ENCODE data around the gene SLBP.

Gene SLBP

DNA sequence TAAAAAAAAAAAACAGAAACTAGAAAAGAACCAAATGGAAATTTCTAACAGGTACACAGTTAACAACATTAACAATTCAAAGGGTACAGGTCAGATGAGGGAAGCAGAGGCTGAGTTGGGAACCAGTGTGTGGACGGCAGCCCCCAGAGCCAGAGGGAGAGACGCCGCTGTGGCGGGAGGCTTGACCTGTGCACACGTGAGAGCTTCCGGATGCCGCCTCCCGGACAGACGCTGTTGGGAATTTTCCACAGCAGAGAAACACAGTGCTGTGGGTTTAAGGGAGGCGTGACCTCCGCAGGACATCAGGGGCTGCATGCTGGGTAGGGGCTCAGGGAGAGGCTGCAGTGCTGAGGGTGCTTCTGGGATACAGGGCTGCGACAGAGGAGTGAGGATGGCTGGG is 31.4 kb upstream of the SLBP start:
- TF ChIP-seq FOXP2 (optimal IDR thresholded peaks at IDR 0.05; ENCODE audit: borderline replicate concordance, extremely low read depth, extremely low read length, insufficient read depth) (no peak), POLR2AphosphoS5 (IDR thresholded peaks at IDR 0.05; ENCODE audit: low read depth, low read length) (no peak), SIN3A (IDR thresholded peaks at IDR 0.05; ENCODE audit: borderline replicate concordance, insufficient read depth, low read length) (no peak), TAF1 (IDR thresholded peaks at IDR 0.05; ENCODE audit: borderline replicate concordance, insufficient read depth, low read length) (no peak)
- TF ChIP-seq, protein P1, sequence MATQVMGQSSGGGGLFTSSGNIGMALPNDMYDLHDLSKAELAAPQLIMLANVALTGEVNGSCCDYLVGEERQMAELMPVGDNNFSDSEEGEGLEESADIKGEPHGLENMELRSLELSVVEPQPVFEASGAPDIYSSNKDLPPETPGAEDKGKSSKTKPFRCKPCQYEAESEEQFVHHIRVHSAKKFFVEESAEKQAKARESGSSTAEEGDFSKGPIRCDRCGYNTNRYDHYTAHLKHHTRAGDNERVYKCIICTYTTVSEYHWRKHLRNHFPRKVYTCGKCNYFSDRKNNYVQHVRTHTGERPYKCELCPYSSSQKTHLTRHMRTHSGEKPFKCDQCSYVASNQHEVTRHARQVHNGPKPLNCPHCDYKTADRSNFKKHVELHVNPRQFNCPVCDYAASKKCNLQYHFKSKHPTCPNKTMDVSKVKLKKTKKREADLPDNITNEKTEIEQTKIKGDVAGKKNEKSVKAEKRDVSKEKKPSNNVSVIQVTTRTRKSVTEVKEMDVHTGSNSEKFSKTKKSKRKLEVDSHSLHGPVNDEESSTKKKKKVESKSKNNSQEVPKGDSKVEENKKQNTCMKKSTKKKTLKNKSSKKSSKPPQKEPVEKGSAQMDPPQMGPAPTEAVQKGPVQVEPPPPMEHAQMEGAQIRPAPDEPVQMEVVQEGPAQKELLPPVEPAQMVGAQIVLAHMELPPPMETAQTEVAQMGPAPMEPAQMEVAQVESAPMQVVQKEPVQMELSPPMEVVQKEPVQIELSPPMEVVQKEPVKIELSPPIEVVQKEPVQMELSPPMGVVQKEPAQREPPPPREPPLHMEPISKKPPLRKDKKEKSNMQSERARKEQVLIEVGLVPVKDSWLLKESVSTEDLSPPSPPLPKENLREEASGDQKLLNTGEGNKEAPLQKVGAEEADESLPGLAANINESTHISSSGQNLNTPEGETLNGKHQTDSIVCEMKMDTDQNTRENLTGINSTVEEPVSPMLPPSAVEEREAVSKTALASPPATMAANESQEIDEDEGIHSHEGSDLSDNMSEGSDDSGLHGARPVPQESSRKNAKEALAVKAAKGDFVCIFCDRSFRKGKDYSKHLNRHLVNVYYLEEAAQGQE (IDR thresholded peaks at IDR 0.05; ENCODE audit: insufficient read depth in 1 of 2, low read depth in 2 of 2, low read length in 2 of 2) = no peak

DNA sequence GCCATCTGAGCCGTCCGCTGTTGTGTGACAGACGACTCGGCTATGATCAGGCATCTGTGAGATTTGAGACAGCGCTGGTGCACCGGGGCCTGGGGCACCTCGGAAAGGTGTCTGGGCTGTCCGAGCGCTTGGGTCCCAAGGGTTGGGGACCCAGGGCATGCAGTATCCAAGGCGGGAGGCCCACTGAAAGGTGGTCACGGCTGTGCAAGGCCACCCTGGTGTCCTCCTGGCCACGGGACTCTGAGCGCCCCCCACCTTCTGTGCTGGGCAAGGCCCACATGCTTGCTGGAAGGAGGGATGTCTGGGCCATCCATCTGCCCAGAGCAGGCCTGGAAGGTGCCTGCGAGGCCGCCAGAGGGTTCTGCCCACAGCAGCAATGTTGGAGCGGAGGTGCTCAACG is 29.1 kb upstream of the SLBP start:
- TF ChIP-seq FOXP2 (optimal IDR thresholded peaks at IDR 0.05; ENCODE audit: borderline replicate concordance, extremely low read depth, extremely low read length, insufficient read depth) = no peak
- no peak for TF ChIP-seq TAF1 (IDR thresholded peaks at IDR 0.05; ENCODE audit: borderline replicate concordance, insufficient read depth, low read length)
- TF ChIP-seq SIN3A (IDR thresholded peaks at IDR 0.05; ENCODE audit: borderline replicate concordance, insufficient read depth, low read length) = no peak
- TF ChIP-seq, protein P1 (IDR thresholded peaks at IDR 0.05; ENCODE audit: insufficient read depth in 1 of 2, low read depth in 2 of 2, low read length in 2 of 2) = no peak
- no peak for TF ChIP-seq POLR2AphosphoS5 (IDR thresholded peaks at IDR 0.05; ENCODE audit: low read depth, low read length)

DNA sequence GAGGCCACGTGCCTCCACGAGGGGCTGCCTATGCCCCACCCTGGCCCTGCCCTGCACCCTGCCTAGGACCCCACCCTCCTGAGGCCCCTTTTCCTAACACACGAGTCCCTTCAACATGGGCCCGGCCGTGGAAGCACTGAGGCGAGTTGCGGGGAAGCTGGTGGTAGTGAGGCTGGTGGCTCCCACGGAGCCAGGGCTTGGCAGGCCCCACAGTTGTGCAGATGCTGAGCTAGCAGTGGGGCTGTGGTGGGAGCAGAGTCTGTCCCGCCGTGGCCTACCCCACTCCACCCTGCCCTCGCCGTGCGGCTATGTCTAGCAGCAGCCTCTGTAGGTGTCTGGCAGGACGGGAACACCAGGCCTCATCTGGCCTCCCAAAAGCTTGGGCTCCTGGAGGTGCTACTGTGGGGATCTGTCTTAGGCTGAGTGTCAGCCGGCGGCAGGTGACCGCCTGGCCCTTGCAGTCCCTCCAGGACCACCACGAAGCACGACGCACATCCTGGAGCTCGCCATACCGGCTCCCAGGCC is 28.0 kb upstream of the SLBP start:
- no peak for TF ChIP-seq SIN3A (IDR thresholded peaks at IDR 0.05; ENCODE audit: borderline replicate concordance, insufficient read depth, low read length)
- TF ChIP-seq, protein P1 (IDR thresholded peaks at IDR 0.05; ENCODE audit: insufficient read depth in 1 of 2, low read depth in 2 of 2, low read length in 2 of 2) = no peak
- no peak for TF ChIP-seq FOXP2 (optimal IDR thresholded peaks at IDR 0.05; ENCODE audit: borderline replicate concordance, extremely low read depth, extremely low read length, insufficient read depth)
- TF ChIP-seq TAF1 (IDR thresholded peaks at IDR 0.05; ENCODE audit: borderline replicate concordance, insufficient read depth, low read length) = no peak
- TF ChIP-seq POLR2AphosphoS5 (IDR thresholded peaks at IDR 0.05; ENCODE audit: low read depth, low read length) = no peak

DNA sequence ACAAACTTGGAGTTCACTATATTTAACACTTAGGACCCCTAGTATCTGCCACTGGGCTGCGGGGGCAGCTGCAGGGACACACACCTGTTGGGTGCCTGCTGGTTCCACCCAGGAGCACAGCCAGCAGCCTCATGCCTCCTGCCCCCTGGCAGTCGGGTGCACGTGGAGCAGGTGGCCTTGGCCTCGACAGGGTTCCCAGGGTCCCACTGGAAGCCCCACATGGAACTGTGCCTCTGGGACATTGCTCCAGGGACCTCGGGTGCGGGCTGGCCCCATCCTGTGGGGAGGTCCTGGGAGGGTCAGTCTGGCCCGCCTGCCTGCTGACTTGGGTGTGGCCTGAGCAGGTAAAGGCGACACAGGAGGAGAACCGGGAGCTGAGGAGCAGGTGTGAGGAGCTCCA is 27.2 kb upstream of the SLBP start:
- no peak for TF ChIP-seq FOXP2 (optimal IDR thresholded peaks at IDR 0.05; ENCODE audit: borderline replicate concordance, extremely low read depth, extremely low read length, insufficient read depth)
- no peak for TF ChIP-seq TAF1 (IDR thresholded peaks at IDR 0.05; ENCODE audit: borderline replicate concordance, insufficient read depth, low read length)
- TF ChIP-seq POLR2AphosphoS5 (IDR thresholded peaks at IDR 0.05; ENCODE audit: low read depth, low read length) = no peak
- no peak for TF ChIP-seq SIN3A (IDR thresholded peaks at IDR 0.05; ENCODE audit: borderline replicate concordance, insufficient read depth, low read length)
- TF ChIP-seq, protein P1 (IDR thresholded peaks at IDR 0.05; ENCODE audit: insufficient read depth in 1 of 2, low read depth in 2 of 2, low read length in 2 of 2) = no peak

DNA sequence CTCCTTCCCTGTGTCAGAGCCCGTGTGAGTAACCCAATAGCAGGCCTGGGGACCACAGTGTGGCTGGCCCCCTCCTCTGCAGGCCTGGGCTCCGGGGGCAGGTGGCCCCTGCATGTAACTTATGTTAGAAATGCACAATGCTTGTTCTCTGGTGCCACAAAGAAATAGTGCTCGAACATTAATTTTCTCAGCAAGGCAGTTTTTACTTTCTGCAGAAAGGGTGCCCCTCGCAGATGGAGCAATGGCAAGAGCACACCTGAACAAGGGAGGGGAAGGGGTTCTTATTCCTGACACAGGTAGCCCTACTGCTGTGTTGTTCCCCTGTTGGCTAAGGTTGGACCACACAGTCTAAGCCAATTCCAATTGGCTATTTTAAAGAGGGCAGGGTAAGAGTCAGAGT is 26.3 kb upstream of the SLBP start:
- TF ChIP-seq POLR2AphosphoS5 (IDR thresholded peaks at IDR 0.05; ENCODE audit: low read depth, low read length) = no peak
- TF ChIP-seq, protein P1 (IDR thresholded peaks at IDR 0.05; ENCODE audit: insufficient read depth in 1 of 2, low read depth in 2 of 2, low read length in 2 of 2) = no peak
- TF ChIP-seq SIN3A (IDR thresholded peaks at IDR 0.05; ENCODE audit: borderline replicate concordance, insufficient read depth, low read length) = no peak
- no peak for TF ChIP-seq TAF1 (IDR thresholded peaks at IDR 0.05; ENCODE audit: borderline replicate concordance, insufficient read depth, low read length)
- TF ChIP-seq FOXP2 (optimal IDR thresholded peaks at IDR 0.05; ENCODE audit: borderline replicate concordance, extremely low read depth, extremely low read length, insufficient read depth) = no peak
